IMR-90 (cell line): Measurements from ENCODE around the gene STK10. TPM values are rescaled to one million over a fixed set of nuclear protein-coding genes. Genes with fewer than 3 reads are reported as not detected.

Experiments used
- ATAC-seq: fragments of 200-7000 bp; cut with Tn5 transposase; 2 replicates; pipeline ENCODE4 v1.9.1; 2020; ENCODE audit warnings: low read depth, mild to moderate bottlenecking, moderate library complexity
- BruUV-seq: library from RNA; stranded (reverse); fragments of 400-500 nt; replicated peaks from 2 replicates; lab custom pipeline; 2021; lab: Mats Ljungman, UMichigan
- CTCF ChIA-PET: fragments of 300-600 bp; formaldehyde crosslinking; extraction: SDS; loops from one replicate; lab custom pipeline; 2021; ENCODE audit warnings: antibody characterized with exemption; lab: Yijun Ruan, JAX
- POLR2A ChIA-PET: fragments of 300-600 bp; sonication (Branson Sonifier 250); formaldehyde crosslinking; loops from one replicate; lab custom pipeline; 2022; ENCODE audit warnings: antibody characterized with exemption; ENCODE audit not compliant: unreplicated experiment; lab: Charles Lee
- DNase-seq: peaks from one replicate; pipeline ENCODE4 v3.0.0; 2013
- H2AFZ ChIP-seq: replicated peaks from 2 replicates; pipeline ENCODE3; 2013; ENCODE audit warnings: low read length, mild to moderate bottlenecking; ENCODE audit not compliant: poor library complexity
- H2AK5ac ChIP-seq: 2 replicates; pipeline ENCODE4 v1.6.1; 2013; ENCODE audit warnings: low read depth, low read length, inconsistent platforms
- H2AK9ac ChIP-seq: replicated peaks from 2 replicates; pipeline ENCODE3; 2013; ENCODE audit warnings: mild to moderate bottlenecking, low read depth, low read length, moderate library complexity; ENCODE audit not compliant: poor library complexity
- H2BK120ac ChIP-seq: 2 replicates; pipeline ENCODE4 v1.6.1; 2013; ENCODE audit warnings: low read depth, low read length, inconsistent platforms
- H2BK15ac ChIP-seq: 3 replicates; pipeline ENCODE4 v1.6.1; 2013; ENCODE audit warnings: low read depth, low read length, inconsistent platforms
- H2BK20ac ChIP-seq: 2 replicates; pipeline ENCODE4 v1.6.1; 2013; ENCODE audit warnings: low read depth, mild to moderate bottlenecking, inconsistent platforms, low read length, moderate library complexity
- H2BK5ac ChIP-seq: 2 replicates; pipeline ENCODE4 v1.6.1; 2013; ENCODE audit warnings: mild to moderate bottlenecking, low read depth, low read length, inconsistent platforms; ENCODE audit not compliant: poor library complexity, severe bottlenecking
- H3K14ac ChIP-seq: replicated peaks from 2 replicates; pipeline ENCODE4 v1.6.1; 2013; ENCODE audit warnings: low read depth, low read length, inconsistent platforms
- H3K18ac ChIP-seq: 2 replicates; pipeline ENCODE4 v1.6.1; 2013; ENCODE audit warnings: low read depth, low read length, control low read depth
- H3K23ac ChIP-seq: 2 replicates; pipeline ENCODE4 v1.6.1; 2013; ENCODE audit warnings: low read depth, low read length, inconsistent platforms
- H3K27ac ChIP-seq: 2 replicates; pipeline ENCODE4 v1.5.1; 2013; ENCODE audit warnings: mild to moderate bottlenecking, control low read depth, low read length; ENCODE audit not compliant: insufficient read depth
- H3K27me3 ChIP-seq: 2 replicates; pipeline ENCODE4 v1.6.1; 2013; ENCODE audit warnings: low read length; ENCODE audit not compliant: control insufficient read depth, insufficient read depth
- H3K36me3 ChIP-seq: 2 replicates; pipeline ENCODE4 v1.6.1; 2013; ENCODE audit warnings: low read length, mixed read lengths; ENCODE audit not compliant: control insufficient read depth, insufficient read depth
- H3K4ac ChIP-seq: 2 replicates; pipeline ENCODE4 v1.6.1; 2013; ENCODE audit warnings: low read depth, low read length, inconsistent platforms
- H3K4me1 ChIP-seq: 2 replicates; pipeline ENCODE4 v1.6.1; 2013; ENCODE audit warnings: low read length, mixed read lengths; ENCODE audit not compliant: control insufficient read depth, insufficient read depth
- H3K4me2 ChIP-seq: 2 replicates; pipeline ENCODE4 v1.6.1; 2013; ENCODE audit warnings: low read depth, mild to moderate bottlenecking, control low read depth, low read length, moderate library complexity
- H3K4me3 ChIP-seq: 2 replicates; pipeline ENCODE4 v1.5.1; 2013; ENCODE audit warnings: low read depth, mild to moderate bottlenecking, control low read depth, low read length, moderate library complexity; ENCODE audit not compliant: insufficient read depth
- H3K56ac ChIP-seq: 2 replicates; pipeline ENCODE4 v1.6.1; 2013; ENCODE audit warnings: low read length, inconsistent platforms; ENCODE audit not compliant: insufficient read depth; ENCODE audit errors: extremely low read depth
- H3K79me1 ChIP-seq, 2 experiments: 2 replicates each; pipeline ENCODE4 v1.6.1; 2013; ENCODE audit warnings: low read length in 2 of 2, inconsistent platforms in 1 of 2, low read depth in 1 of 2
- H3K9ac ChIP-seq: 2 replicates; pipeline ENCODE4 v1.6.1; 2013; ENCODE audit warnings: low read depth, low read length, control low read depth
- H3K9me1 ChIP-seq: 2 replicates; pipeline ENCODE4 v1.6.1; 2013; ENCODE audit warnings: low read length, inconsistent platforms; ENCODE audit not compliant: insufficient read depth
- H3K9me3 ChIP-seq: 2 replicates; pipeline ENCODE4 v1.6.1; 2013; ENCODE audit warnings: low read length; ENCODE audit not compliant: control insufficient read depth, insufficient read depth
- H4K20me1 ChIP-seq: 2 replicates; pipeline ENCODE4 v1.6.1; 2013; ENCODE audit warnings: low read length, inconsistent platforms; ENCODE audit not compliant: insufficient read depth
- H4K5ac ChIP-seq: 2 replicates; pipeline ENCODE4 v1.6.1; 2013; ENCODE audit warnings: mild to moderate bottlenecking, low read depth, low read length, control low read depth
- H4K8ac ChIP-seq, 2 experiments: 2 replicates each; pipeline ENCODE4 v1.6.1; 2013; ENCODE audit warnings: low read depth in 2 of 2, low read length in 2 of 2, control low read depth in 1 of 2, inconsistent platforms in 1 of 2
- H4K91ac ChIP-seq: 2 replicates; pipeline ENCODE4 v1.6.1; 2013; ENCODE audit warnings: low read depth, low read length, inconsistent platforms; ENCODE audit not compliant: insufficient read depth
- BHLHE40 ChIP-seq: fragments of 150-350 bp; IDR thresholded peaks from 2 replicates; pipeline ENCODE4 v1.6.1; 2016; ENCODE audit warnings: mild to moderate bottlenecking, low read depth, low read length
- CHD1 ChIP-seq: IDR thresholded peaks from 2 replicates; pipeline ENCODE4 v1.6.1; 2012; ENCODE audit warnings: low read depth, low read length, improper control_type of control experiment
- FOS ChIP-seq: fragments of 150-350 bp; IDR thresholded peaks from 2 replicates; pipeline ENCODE4 v1.6.1; 2016; ENCODE audit warnings: low read depth, low read length
- WGBS, 2 experiments: methylation state at CpG; one replicate each; pipeline versions ENCODE4 v1.1.5 to v1.1.7; 2013; ENCODE audit warnings: missing lambda C conversion rate in 2 of 2; ENCODE audit not compliant: insufficient read length in 1 of 2; ENCODE audit errors: extremely low coverage in 2 of 2; 5-methylcytosine and 5-hydroxymethylcytosine counted together
- dilution Hi-C: fragments of 300-500 bp; cut with HindIII; formaldehyde crosslinking; loops from one replicate; pipeline ENCODE4 v1.14.3; 2018; ENCODE audit warnings: low sequenced_read_pairs; ENCODE audit not compliant: unreplicated experiment
- in situ Hi-C: fragments of 300-500 bp; cut with MboI; formaldehyde crosslinking; loops from 3 replicates; pipeline ENCODE4 v1.14.3; 2019; ENCODE audit warnings: low sequenced_read_pairs, inconsistent platforms, mixed read lengths
- intact Hi-C: fragments of 100-400 bp; cut with micrococcal nuclease; formaldehyde crosslinking; loops from 2 replicates; pipeline ENCODE4 v1.10.0; 2022
- polyA plus RNA-seq, 3 experiments: library from polyadenylated mRNA; depleted of rRNA; stranded (reverse); fragments of >200 nt; gene quantifications; 2 replicates each; pipeline ENCODE4 v1.2.3, GENCODE V29; 2012; ENCODE audit warnings: low replicate concordance in 1 of 3
- total RNA-seq: library from RNA; depleted of rRNA; stranded (reverse); fragments of >200 nt; gene quantifications from 2 replicates; pipeline ENCODE4 v1.2.3, GENCODE V29; 2012
- TF ChIP-seq, protein P1 (sequence below): conservative IDR thresholded peaks from 2 replicates; pipeline ENCODE4 v1.5.1; 2012; ENCODE audit warnings: mild to moderate bottlenecking, low read depth, low read length, improper control_type of control experiment

The STK10 gene
- total and polyA plus RNA-seq, 2 of the 4 experiments (the other 2 are of a cell fraction): 15.4 to 18.5 TPM

- TF ChIP-seq BHLHE40: no peak
Measured at GRCh38 chr5:172091956-172092732, 95.9 kb downstream of the STK10 start (continued).

DNA sequence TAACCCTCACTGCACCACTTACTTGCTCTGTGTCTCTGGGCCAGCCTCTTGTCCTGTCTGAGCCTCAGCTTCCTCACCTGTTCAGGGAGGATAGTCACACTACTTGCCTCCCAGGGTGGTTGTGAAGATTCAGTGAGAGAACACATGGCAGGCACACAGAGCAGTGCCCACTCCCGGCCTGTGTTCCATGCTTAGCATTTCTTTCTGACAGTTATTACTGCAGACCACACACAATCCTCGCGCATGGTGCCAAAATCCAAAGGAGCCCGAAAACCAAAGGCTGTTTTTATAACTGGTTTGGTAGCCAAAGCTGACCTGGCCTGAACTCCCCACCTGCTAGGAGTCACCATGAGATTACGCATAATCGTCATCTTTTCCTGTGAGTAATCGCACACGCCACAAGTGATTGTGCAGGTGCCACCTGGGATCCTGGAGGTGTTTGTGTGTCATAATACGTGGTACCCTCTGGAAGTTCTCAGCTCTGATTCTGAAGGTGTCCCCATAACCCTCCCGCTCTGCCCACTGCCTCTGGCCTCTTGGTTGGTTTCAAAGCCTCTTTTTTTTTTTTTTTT is 97.0 kb downstream of the STK10 start:
- TF ChIP-seq FOS: no peak
- TF ChIP-seq CHD1: no peak
- TF ChIP-seq, protein P1, sequence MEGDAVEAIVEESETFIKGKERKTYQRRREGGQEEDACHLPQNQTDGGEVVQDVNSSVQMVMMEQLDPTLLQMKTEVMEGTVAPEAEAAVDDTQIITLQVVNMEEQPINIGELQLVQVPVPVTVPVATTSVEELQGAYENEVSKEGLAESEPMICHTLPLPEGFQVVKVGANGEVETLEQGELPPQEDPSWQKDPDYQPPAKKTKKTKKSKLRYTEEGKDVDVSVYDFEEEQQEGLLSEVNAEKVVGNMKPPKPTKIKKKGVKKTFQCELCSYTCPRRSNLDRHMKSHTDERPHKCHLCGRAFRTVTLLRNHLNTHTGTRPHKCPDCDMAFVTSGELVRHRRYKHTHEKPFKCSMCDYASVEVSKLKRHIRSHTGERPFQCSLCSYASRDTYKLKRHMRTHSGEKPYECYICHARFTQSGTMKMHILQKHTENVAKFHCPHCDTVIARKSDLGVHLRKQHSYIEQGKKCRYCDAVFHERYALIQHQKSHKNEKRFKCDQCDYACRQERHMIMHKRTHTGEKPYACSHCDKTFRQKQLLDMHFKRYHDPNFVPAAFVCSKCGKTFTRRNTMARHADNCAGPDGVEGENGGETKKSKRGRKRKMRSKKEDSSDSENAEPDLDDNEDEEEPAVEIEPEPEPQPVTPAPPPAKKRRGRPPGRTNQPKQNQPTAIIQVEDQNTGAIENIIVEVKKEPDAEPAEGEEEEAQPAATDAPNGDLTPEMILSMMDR: no peak
- H3K27ac ChIP-seq: no peak overlapping the region
- H3K56ac ChIP-seq: no peak overlapping the region
- H3K4me2 ChIP-seq: no peak overlapping the region
- no peak overlapping the region for H4K91ac ChIP-seq
- H3K4me3 ChIP-seq: no peak overlapping the region
- dilution Hi-C loops (no loop called here), intact Hi-C loops (no loop called here), in situ Hi-C loops (no loop called here)
- H3K27me3 ChIP-seq: no peaks in the 10 kb centered on the region
- H3K4me1 ChIP-seq: no peaks in the 10 kb centered on the region
- DNase-seq: no peak
- no peaks in the 10 kb centered on the region for H4K20me1 ChIP-seq
- no peak overlapping the region for H2BK5ac ChIP-seq
- WGBS, 2 experiments: 95% methylated on average over 4 of the region's 10 CpGs; no CpG with 5 or more reads in 1 of the 2 experiments
- H3K14ac ChIP-seq: no peak overlapping the region
- no peak overlapping the region for H4K5ac ChIP-seq
- H3K9me1 ChIP-seq: peaks cover 8% of the 10 kb centered on the region; the same call in 1 of the 2 replicates
- no peak overlapping the region for H2AK5ac ChIP-seq
- H3K9ac ChIP-seq: no peak overlapping the region
- no peak overlapping the region for H4K8ac ChIP-seq
- no peak overlapping the region for H3K18ac ChIP-seq
- H3K79me1 ChIP-seq: no peaks in the 10 kb centered on the region
- no peak overlapping the region for H3K4ac ChIP-seq
- peaks cover 19% of the 10 kb centered on the region for H3K36me3 ChIP-seq
- H3K23ac ChIP-seq: no peak overlapping the region
- no peak overlapping the region for H2BK20ac ChIP-seq
- H2AFZ ChIP-seq: no peak overlapping the region
- ChIA-PET POLR2A (interaction anchor here (0.6 kb wide), 1 partner anchor 13 kb away, joined by 10 read pairs; no protein-coding TSS in a partner anchor), CTCF (interaction anchor here (0.6 kb wide), 1 partner anchor 11 kb away, joined by 6 read pairs; no protein-coding TSS in a partner anchor)
- H2BK120ac ChIP-seq: no peak overlapping the region
- ATAC-seq: no peak
- no peaks in the 10 kb centered on the region for H3K9me3 ChIP-seq
- no TSS peak for BruUV-seq
- no peak overlapping the region for H2AK9ac ChIP-seq
- no peak overlapping the region for H2BK15ac ChIP-seq
